K562 (cell line): ENCODE measurements around the gene SOCS7. TPM values are rescaled to one million over a fixed set of nuclear protein-coding genes. Genes with fewer than 3 reads are reported as not detected.

Experiments used
- ATAC-seq: fragments of 200-7000 bp; cut with Tn5 transposase; 3 replicates; pipeline ENCODE4 v1.9.1; 2020; ENCODE audit warnings: moderate library complexity
- BruUV-seq: library from RNA; stranded (reverse); fragments of 400-500 nt; replicated peaks from 2 replicates; lab custom pipeline; 2021; lab: Mats Ljungman, UMichigan
- CTCF ChIA-PET: fragments of 300-600 bp; formaldehyde crosslinking; extraction: SDS; loops from one replicate; lab custom pipeline; 2021; ENCODE audit warnings: low intra/inter-chr PET ratio; lab: Yijun Ruan, JAX
- POLR2A ChIA-PET: fragments of 300-600, 350-650 bp; sonication (Branson Sonifier 250); formaldehyde crosslinking; extraction: SDS; loops from one replicate; lab custom pipeline; 2021; ENCODE audit warnings: antibody characterized with exemption, inconsistent platforms; lab: Yijun Ruan, JAX
- DNase-seq, 4 experiments: peaks; one replicate each; pipeline versions ENCODE4 v3.0.0 to v3.0.0-alpha.2; 2011 to 2018; ENCODE audit warnings: low spot score in 3 of 4, mixed read lengths in 3 of 4; ENCODE audit errors: extremely low read depth in 1 of 4
- FAIRE-seq: peaks from 2 replicates; lab custom pipeline; 2011; peaks lifted over from hg19 to GRCh38; lab: Jason Lieb, UNC
- H2AFZ ChIP-seq: 2 replicates; pipeline ENCODE4 v1.6.0; 2011; ENCODE audit warnings: low read depth, low read length, control low read depth, inconsistent platforms
- H3K27ac ChIP-seq: fragments of 200-600 bp; 3 replicates; pipeline ENCODE4 v1.8.0; 2011; ENCODE audit warnings: low read depth, mild to moderate bottlenecking, control low read depth, inconsistent platforms, low read length, moderate library complexity, mixed read lengths; ENCODE audit errors: extremely low read depth
- H3K27me3 ChIP-seq, 2 experiments: fragments of 300-600 bp in 1 of 2; 2 replicates in 1 of 2; 3 replicates in 1 of 2; pipeline versions ENCODE4 v1.6.0 to v1.8.0; 2011; ENCODE audit warnings: inconsistent platforms in 2 of 2, low read length in 2 of 2, mild to moderate bottlenecking in 1 of 2, mixed read lengths in 1 of 2, moderate library complexity in 1 of 2; ENCODE audit not compliant: control insufficient read depth in 2 of 2, insufficient read depth in 2 of 2
- H3K36me3 ChIP-seq: fragments of 300-600 bp; 3 replicates; pipeline ENCODE4 v1.8.0; 2011; ENCODE audit warnings: mild to moderate bottlenecking, low read length, inconsistent platforms; ENCODE audit not compliant: control insufficient read depth, insufficient read depth
- H3K4me1 ChIP-seq, 2 experiments: fragments of 200-600 bp in 1 of 2; replicated peaks in 1 of 2; 2 replicates in 1 of 2; 3 replicates in 1 of 2; pipeline versions ENCODE4 v1.5.1 to v1.8.0; 2011; ENCODE audit warnings: inconsistent platforms in 2 of 2, low read length in 2 of 2, mild to moderate bottlenecking in 1 of 2, mixed read lengths in 1 of 2, moderate library complexity in 1 of 2; ENCODE audit not compliant: control insufficient read depth in 2 of 2, insufficient read depth in 2 of 2
- H3K4me2 ChIP-seq: 2 replicates; pipeline ENCODE4 v1.6.1; 2011; ENCODE audit warnings: low read length, control low read depth, inconsistent platforms, mixed read lengths; ENCODE audit not compliant: insufficient read depth
- H3K4me3 ChIP-seq: fragments of 200-600 bp; sonication (generic), shearing (Covaris generic); 2 replicates; pipeline ENCODE4 v1.5.1; 2016; ENCODE audit warnings: control low read depth, inconsistent platforms
- H3K79me2 ChIP-seq: fragments of 200-600 bp; 3 replicates; pipeline ENCODE4 v1.8.0; 2011; ENCODE audit warnings: low read length, inconsistent platforms; ENCODE audit not compliant: control insufficient read depth, insufficient read depth
- H3K9ac ChIP-seq, 2 experiments: 2 replicates each; pipeline versions ENCODE4 v1.6.0 to v1.6.1; 2011; ENCODE audit warnings: low read depth in 2 of 2, low read length in 2 of 2, control low read depth in 1 of 2, inconsistent platforms in 1 of 2, mild to moderate bottlenecking in 1 of 2, mixed read lengths in 1 of 2; ENCODE audit not compliant: insufficient read depth in 1 of 2
- H3K9me1 ChIP-seq: one replicate; pipeline ENCODE4 v1.6.0; 2011; ENCODE audit warnings: inconsistent platforms, mild to moderate bottlenecking, low read length, moderate library complexity; ENCODE audit not compliant: control insufficient read depth, insufficient read depth
- H3K9me3 ChIP-seq: replicated peaks from 2 replicates; pipeline ENCODE4 v1.5.1; 2011; ENCODE audit warnings: low read depth, low read length, inconsistent platforms; ENCODE audit not compliant: control insufficient read depth, insufficient read depth
- H4K20me1 ChIP-seq: replicated peaks from 2 replicates; pipeline ENCODE4 v1.6.1; 2011; ENCODE audit warnings: low read length, inconsistent platforms, mixed read lengths; ENCODE audit not compliant: control insufficient read depth, insufficient read depth
- ARHGAP35 ChIP-seq: fragments of 450-650 bp; IDR thresholded peaks from 2 replicates; pipeline ENCODE4 v1.6.1; 2018; ENCODE audit not compliant: partially characterized antibody
- ARID3B ChIP-seq: fragments of 250-450 bp; sonication (Bioruptor Pico); IDR thresholded peaks from 2 replicates; pipeline ENCODE4 v1.4.0; 2020; ENCODE audit warnings: borderline replicate concordance
- ATF2 ChIP-seq: sonication (generic); formaldehyde crosslinking; IDR thresholded peaks from 2 replicates; pipeline ENCODE4 v1.8.1; 2022; ENCODE audit warnings: missing genetic modification reagents
- ETV1 ChIP-seq: fragments of 450-650 bp; conservative IDR thresholded peaks from 2 replicates; pipeline ENCODE4 v1.6.1; 2016; ENCODE audit warnings: missing genetic modification characterization, control low read depth, low read depth, missing compliant biosample characterization
- FOXM1 ChIP-seq, 2 experiments: fragments of 450-650 bp in 1 of 2; sonication (generic) in 1 of 2; formaldehyde crosslinking in 1 of 2; IDR thresholded peaks; 2 replicates each; pipeline versions ENCODE4 v1.6.1 to v1.9.0; 2017 to 2022; ENCODE audit warnings: low read depth in 2 of 2, mild to moderate bottlenecking in 2 of 2, missing genetic modification reagents in 1 of 2, moderate library complexity in 1 of 2
- FUS ChIP-seq: fragments of 200-400 bp; formaldehyde crosslinking; optimal IDR thresholded peaks from 2 replicates; pipeline ENCODE3; 2017; ENCODE audit warnings: low read depth, low read length
- GATA2 ChIP-seq: sonication (generic); formaldehyde crosslinking; IDR thresholded peaks from 2 replicates; pipeline ENCODE4 v1.4.0; 2020; ENCODE audit warnings: mild to moderate bottlenecking, missing genetic modification reagents
- HMBOX1 ChIP-seq: sonication (generic); IDR thresholded peaks from 2 replicates; pipeline ENCODE4 v1.6.1; 2016
- KLF13 ChIP-seq: fragments of 450-650 bp; IDR thresholded peaks from 2 replicates; pipeline ENCODE4 v1.6.1; 2016; ENCODE audit warnings: missing genetic modification characterization, low read depth, mild to moderate bottlenecking, missing compliant biosample characterization, moderate library complexity, borderline replicate concordance
- LCOR ChIP-seq: sonication (generic); formaldehyde crosslinking; IDR thresholded peaks from 2 replicates; pipeline ENCODE4 v1.8.0; 2022; ENCODE audit warnings: mild to moderate bottlenecking, missing genetic modification reagents
- NR2C1 ChIP-seq, 2 experiments: fragments of 450-650 bp; IDR thresholded peaks; 2 replicates each; pipeline ENCODE4 v1.6.1; 2017; ENCODE audit warnings: mild to moderate bottlenecking in 2 of 2, antibody characterized with exemption in 1 of 2, inconsistent platforms in 1 of 2, missing compliant biosample characterization in 1 of 2, missing genetic modification characterization in 1 of 2
- PML ChIP-seq: IDR thresholded peaks from 2 replicates; pipeline ENCODE4 v1.6.1; 2012; ENCODE audit warnings: low read length, inconsistent platforms
- PRDM10 ChIP-seq: fragments of 450-650 bp; IDR thresholded peaks from 2 replicates; pipeline ENCODE4 v1.6.1; 2018; ENCODE audit not compliant: partially characterized antibody
- TCF7L2 ChIP-seq: fragments of 150-350 bp; IDR thresholded peaks from 2 replicates; pipeline ENCODE4 v1.6.1; 2016; ENCODE audit warnings: low read depth, mild to moderate bottlenecking, low read length, moderate library complexity
- ZNF551 ChIP-seq: fragments of 250-450 bp; sonication (Bioruptor Pico); IDR thresholded peaks from 2 replicates; pipeline ENCODE4 v1.5.0; 2021; ENCODE audit warnings: mild to moderate bottlenecking, moderate library complexity
- WGBS: fragments of 100-300 bp; shearing (Covaris generic); methylation state at CpG from one replicate; pipeline ENCODE4 v1.1.6; 2016; ENCODE audit warnings: low coverage, mixed read lengths; ENCODE audit not compliant: insufficient coverage; ENCODE audit errors: missing lambda C conversion rate; 5-methylcytosine and 5-hydroxymethylcytosine counted together
- in situ Hi-C: fragments of 300-500 bp; cut with MboI; formaldehyde crosslinking; loops from 4 replicates; pipeline ENCODE4 v1.15.0; 2018; ENCODE audit warnings: inconsistent platforms, mixed read lengths
- intact Hi-C: fragments of 100-400 bp; cut with micrococcal nuclease; formaldehyde crosslinking; loops from 2 replicates; pipeline ENCODE4 v1.14.2; 2022
- polyA plus RNA-seq, 8 experiments: library from polyadenylated mRNA; depleted of rRNA in 4 of 8; stranded (reverse) in 5 of 8; unstranded in 3 of 8; fragments of >200 nt; fragmentation: Nextera tagmentation in 2 of 8; fragmentation: Illumina TruSeq in 1 of 8; extraction: Ambion mirVana in 2 of 8; extraction: Trizol in 1 of 8; gene quantifications; 2 replicates each; pipeline versions ENCODE4 v1.2.1 to v1.2.3, GENCODE V29; 2011 to 2014; ENCODE audit warnings: inconsistent platforms in 1 of 8, missing spikeins in 1 of 8
- total RNA-seq, 7 experiments: library from RNA; depleted of rRNA in 6 of 7; stranded (reverse); fragments of >200 nt in 6 of 7; fragmentation: Illumina TruSeq in 2 of 7; extraction: Trizol in 2 of 7; gene quantifications; 2 replicates each; pipeline versions ENCODE4 v1.2.1 to v1.2.3, GENCODE V29; 2011 to 2021; ENCODE audit warnings: low replicate concordance in 1 of 7

The SOCS7 gene
- total and polyA plus RNA-seq, 9 of the 15 experiments (the other 6 are each of a cell fraction or from before 2014, with no cell fraction given): 0.94 to 14.5 (median 8.2) TPM

- no peaks in the 10 kb centered on the region for H3K9me1 ChIP-seq
- H4K20me1 ChIP-seq: no peaks in the 10 kb centered on the region; the same call in 1 of the 2 replicates
- POLR2A ChIA-PET: interaction anchor here (5.7 kb wide), 1 partner anchor 11 kb away, joined by 34 read pairs; no protein-coding TSS in a partner anchor
- DNase-seq (no peak), ATAC-seq (no peak), FAIRE-seq (no peak)
- 91% methylated on average over 7 of the region's 8 CpGs for WGBS
- no peak overlapping the region for H2AFZ ChIP-seq
- H3K4me3 ChIP-seq: no peak overlapping the region
- 0 out of 4 replicates have a peak overlapping the region, but pooled peaks of 1 of the 2 experiments have one; percentile 27 for H3K9ac ChIP-seq
- no peaks in the 10 kb centered on the region for H3K9me3 ChIP-seq
- no peak overlapping the region for H3K27ac ChIP-seq
- no TSS peak for BruUV-seq
- H3K36me3 ChIP-seq: peaks cover 45% of the 10 kb centered on the region; the same call in 2 of the 3 replicates
- CTCF ChIA-PET: no interaction called here
- in situ Hi-C loops (no loop called here), intact Hi-C loops (no loop called here)
- H3K4me1 ChIP-seq: no peaks in the 10 kb centered on the region
- H3K27me3 ChIP-seq: no peaks in the 10 kb centered on the region
- no peak overlapping the region for H3K4me2 ChIP-seq
- no peaks in the 10 kb centered on the region for H3K79me2 ChIP-seq
- TF ChIP-seq ETV1 (tag): no peak
- no peak for TF ChIP-seq PRDM10
- TF ChIP-seq ZNF551 (CRISPR knock-in tag): no peak
- no peak for TF ChIP-seq NR2C1 (IDR thresholded peaks at IDR 0.05)
- TF ChIP-seq NR2C1 (tag; IDR thresholded peaks at IDR 0.05): no peak
- no peak for TF ChIP-seq TCF7L2
- TF ChIP-seq HMBOX1: no peak
- no peak for TF ChIP-seq ARHGAP35
- no peak for TF ChIP-seq ATF2 (CRISPR knock-in tag)
- TF ChIP-seq ARID3B: no peak
- TF ChIP-seq FUS: no peak
- TF ChIP-seq PML: no peak
- TF ChIP-seq FOXM1 (IDR thresholded peaks at IDR 0.05; ENCODE audit: low read depth): no peak
- no peak for TF ChIP-seq FOXM1 (CRISPR knock-in tag; IDR thresholded peaks at IDR 0.05; ENCODE audit: low read depth)
- no peak for TF ChIP-seq GATA2 (CRISPR knock-in tag)
- TF ChIP-seq KLF13 (tag): no peak
- no peak for TF ChIP-seq LCOR (CRISPR knock-in tag)
Observed at GRCh38 chr17:38364741-38365140, 13.1 kb downstream of the SOCS7 start.
